Right lobe of liver (tissue), 4 donors: ENCODE results near the gene RGS4.

ENCODE experiments used
- CTCF ChIP-seq, 4 donors: fragments of 200-600 bp in 3 of 4; fragments of 450-650 bp in 1 of 4; IDR thresholded peaks; one replicate each; pipeline versions ENCODE4 v1.5.1 to v1.8.0; 2016 to 2022; ENCODE audit warnings: antibody characterized with exemption in 4 of 4, mild to moderate bottlenecking in 2 of 4
- POLR2A ChIP-seq: fragments of 450-650 bp; IDR thresholded peaks from one replicate; pipeline ENCODE4 v1.6.1; 2017; ENCODE audit warnings: antibody characterized with exemption, mild to moderate bottlenecking
- donor health status: DM: no; HTN: no; CAD: no.
- donor health status: DM: no; HTN: no; CAD: no.
- donor health status: DM: no; HTN: yes; CAD: no.

GRCh38 chr1:163074716-163075284 is 5.6 kb downstream of the RGS4 start:
- TF ChIP-seq CTCF (IDR thresholded peaks at IDR 0.05): no peak
- no peak for TF ChIP-seq POLR2A
